Psoas muscle (tissue), 8 donors: ENCODE results near the gene TRMT2A. TPM values are rescaled to one million over a fixed set of nuclear protein-coding genes. Genes with fewer than 3 reads are reported as not detected.

Experiments
- ATAC-seq, 4 donors: fragments of 200-7000 bp; cut with Tn5 transposase; one replicate each; pipeline ENCODE4 v1.9.1; 2020; ENCODE audit warnings: moderate library complexity in 3 of 4, mild to moderate bottlenecking in 2 of 4
- DNase-seq, 2 donors: peaks; one replicate each; pipeline ENCODE4 v3.0.0-alpha.2; 2020
- H3K27ac ChIP-seq: fragments of 200-600 bp; one replicate; pipeline ENCODE4 v1.8.0; 2022
- H3K27me3 ChIP-seq, 3 donors: fragments of 200-600 bp in 1 of 3; one replicate each; pipeline versions ENCODE4 v1.6.1 to v1.8.0; 2013 to 2022; ENCODE audit warnings: low read length in 2 of 3, mild to moderate bottlenecking in 2 of 3, moderate library complexity in 1 of 3; ENCODE audit not compliant: insufficient read depth in 3 of 3
- H3K36me3 ChIP-seq, 2 donors: fragments of 200-600 bp in 1 of 2; one replicate each; pipeline versions ENCODE4 v1.6.1 to v1.8.0; 2013 to 2022; ENCODE audit warnings: low read depth in 1 of 2, mild to moderate bottlenecking in 1 of 2, moderate library complexity in 1 of 2; ENCODE audit not compliant: insufficient read depth in 1 of 2
- H3K4me1 ChIP-seq: fragments of 200-600 bp; one replicate; pipeline ENCODE4 v1.8.0; 2022
- H3K4me3 ChIP-seq: fragments of 200-600 bp; one replicate; pipeline ENCODE4 v1.8.0; 2022; ENCODE audit warnings: mild to moderate bottlenecking
- H3K9me3 ChIP-seq: fragments of 200-600 bp; one replicate; pipeline ENCODE4 v1.8.0; 2022
- WGBS, 3 donors: extraction: QIAGEN DNeasy Blood & Tissue Kit; methylation state at CpG; one replicate each; pipeline versions ENCODE4 v1.1.6 to v1.1.7; 2013; 5-methylcytosine and 5-hydroxymethylcytosine counted together
- intact Hi-C, 2 donors: fragments of 100-400 bp; cut with DNase I; formaldehyde crosslinking; loops; one replicate each; pipeline versions ENCODE4 v1.11.0 to v1.14.2; 2022
- polyA plus RNA-seq, 3 donors: library from polyadenylated mRNA; stranded (reverse); fragments of 200-250 nt; gene quantifications; one replicate each; pipeline ENCODE4 v1.2.3, GENCODE V29; 2013
- total RNA-seq, 4 donors: library from RNA; stranded (reverse); fragmentation: NEBNext Ultra II Directional in 2 of 4; extraction: Animal tissue kit (Norgen Biotek cat#: 25700) in 2 of 4; gene quantifications; one replicate each; pipeline versions ENCODE4 v1.2.1 to v1.2.4, GENCODE V29; 2021 to 2023
- TF ChIP-seq, protein P1 (sequence below): fragments of 200-600 bp; IDR thresholded peaks from one replicate; pipeline ENCODE4 v1.8.0; 2022; ENCODE audit warnings: antibody characterized with exemption
- donor health status: healthy with polysubstance abuse.
- donor health status: DM: no; HTN: no; CAD: no; lungs with moderate emphysema.
- donor health status: Bipolar disorder and iron deficiency.
- donor health status: healthy.
- donor health status: DM: yes; HTN: yes; CAD: no.
- donor health status: DM: no; HTN: no; CAD: no.
- donor health status: DM: no; HTN: no; CAD: no.
- donor health status: DM: yes; HTN: yes; CAD: no.

The TRMT2A gene
- total and polyA plus RNA-seq, 7 donors, result 20.5 to 34.1 (median 26.7) TPM

DNA sequence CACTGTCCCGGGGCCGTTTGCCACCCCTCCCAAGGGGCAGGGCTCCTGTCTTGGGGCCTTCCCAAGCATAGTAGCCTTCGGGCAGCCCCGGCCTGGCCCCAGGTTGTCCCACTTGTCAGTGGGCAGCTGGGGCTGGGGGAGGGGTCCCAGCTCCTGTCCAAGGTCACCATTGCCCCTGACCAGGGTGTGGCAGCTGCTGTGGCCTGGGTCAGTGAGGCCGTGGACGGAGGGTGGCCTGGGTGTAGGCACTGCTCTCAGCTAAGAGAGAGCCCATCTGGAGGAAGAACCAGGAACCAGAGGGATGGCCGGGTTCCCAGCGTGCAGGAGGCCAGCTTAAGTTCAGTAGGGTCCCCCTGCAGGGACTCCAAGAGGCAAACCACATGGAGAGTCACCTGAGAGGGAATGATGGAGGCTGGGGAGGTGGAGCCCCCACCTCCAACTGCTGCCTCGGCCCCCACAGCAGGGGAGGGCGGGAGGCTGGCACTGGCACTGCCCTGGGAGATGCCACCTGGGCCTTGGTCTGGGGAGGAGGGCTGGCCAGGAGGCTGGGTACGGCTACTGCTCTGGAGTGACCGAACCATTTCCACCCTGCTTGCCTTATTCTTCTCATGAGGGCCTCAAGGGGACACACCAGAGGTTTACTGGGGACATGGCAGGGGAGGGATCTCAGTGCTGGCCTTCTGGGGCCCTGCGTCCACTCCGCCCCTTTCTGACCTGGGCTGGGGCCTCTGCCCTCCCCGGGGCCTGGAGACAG lies 40.6 kb upstream of the TRMT2A start:
- 53 to 58% (median 56%) methylated on average over 14 to 15 of the region's 15 CpGs for WGBS, 3 donors
- Histone ChIP-seq H3K36me3 (no peaks in the 10 kb centered on the region), H3K27me3 (no peaks in the 10 kb centered on the region), H3K27ac (no peak overlapping the region), H3K9me3 (no peaks in the 10 kb centered on the region), H3K4me1 (no peaks in the 10 kb centered on the region), H3K4me3 (no peak overlapping the region)
- ATAC-seq (peak in 1 of 4 donors; percentile 14), DNase-seq (no peak)
- TF ChIP-seq, protein P1, sequence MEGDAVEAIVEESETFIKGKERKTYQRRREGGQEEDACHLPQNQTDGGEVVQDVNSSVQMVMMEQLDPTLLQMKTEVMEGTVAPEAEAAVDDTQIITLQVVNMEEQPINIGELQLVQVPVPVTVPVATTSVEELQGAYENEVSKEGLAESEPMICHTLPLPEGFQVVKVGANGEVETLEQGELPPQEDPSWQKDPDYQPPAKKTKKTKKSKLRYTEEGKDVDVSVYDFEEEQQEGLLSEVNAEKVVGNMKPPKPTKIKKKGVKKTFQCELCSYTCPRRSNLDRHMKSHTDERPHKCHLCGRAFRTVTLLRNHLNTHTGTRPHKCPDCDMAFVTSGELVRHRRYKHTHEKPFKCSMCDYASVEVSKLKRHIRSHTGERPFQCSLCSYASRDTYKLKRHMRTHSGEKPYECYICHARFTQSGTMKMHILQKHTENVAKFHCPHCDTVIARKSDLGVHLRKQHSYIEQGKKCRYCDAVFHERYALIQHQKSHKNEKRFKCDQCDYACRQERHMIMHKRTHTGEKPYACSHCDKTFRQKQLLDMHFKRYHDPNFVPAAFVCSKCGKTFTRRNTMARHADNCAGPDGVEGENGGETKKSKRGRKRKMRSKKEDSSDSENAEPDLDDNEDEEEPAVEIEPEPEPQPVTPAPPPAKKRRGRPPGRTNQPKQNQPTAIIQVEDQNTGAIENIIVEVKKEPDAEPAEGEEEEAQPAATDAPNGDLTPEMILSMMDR, result no peak
- intact Hi-C loops, result loop anchor here (1.0 to 2.0 kb wide), 3 partner anchors 111 to 128 kb away; partner anchors contain the start of gene RTN4R (in 1 of the 2)

DNA sequence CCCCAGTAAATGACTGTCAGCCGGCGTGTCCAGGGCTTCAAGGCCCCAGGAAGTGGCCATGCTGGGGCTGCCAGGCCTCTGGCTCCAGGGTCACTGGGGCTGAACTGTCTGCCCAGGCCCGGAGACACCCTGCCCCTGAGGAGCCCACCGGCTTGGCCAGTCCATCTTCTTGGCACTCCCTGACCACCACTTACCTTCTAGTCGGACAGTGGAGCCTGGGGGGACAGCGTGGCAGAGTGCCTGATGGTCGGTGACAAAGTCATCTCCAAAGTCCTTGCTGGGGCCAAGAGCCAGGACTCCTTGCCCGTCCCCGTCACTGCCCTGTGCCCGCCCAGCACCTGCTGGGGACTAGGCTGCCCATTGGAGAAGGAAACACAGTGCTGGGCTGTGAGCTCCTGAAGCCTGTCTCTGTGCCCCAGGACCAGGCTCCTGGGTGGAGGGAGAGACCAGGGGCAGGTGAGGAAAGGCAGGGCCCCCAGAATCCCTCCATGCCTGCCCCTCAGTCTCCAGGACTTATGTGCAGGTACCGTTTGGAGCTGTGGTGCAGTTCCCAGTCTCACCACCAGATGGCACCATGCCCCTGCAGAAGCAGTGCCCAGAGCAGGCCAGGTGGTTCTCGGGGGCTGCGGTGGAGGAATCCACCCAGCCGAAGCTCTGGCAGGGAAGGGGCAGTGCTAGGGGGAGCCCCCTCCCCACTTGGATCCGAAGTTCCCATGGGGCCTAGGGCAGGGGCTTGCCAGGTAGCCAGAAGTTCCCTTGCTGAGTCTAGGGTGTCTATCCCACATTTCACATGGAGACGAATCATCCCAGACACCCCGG lies 39.8 kb upstream of the TRMT2A start:
- ATAC-seq, result peak; percentile 77 to 91 (median 88)

DNA sequence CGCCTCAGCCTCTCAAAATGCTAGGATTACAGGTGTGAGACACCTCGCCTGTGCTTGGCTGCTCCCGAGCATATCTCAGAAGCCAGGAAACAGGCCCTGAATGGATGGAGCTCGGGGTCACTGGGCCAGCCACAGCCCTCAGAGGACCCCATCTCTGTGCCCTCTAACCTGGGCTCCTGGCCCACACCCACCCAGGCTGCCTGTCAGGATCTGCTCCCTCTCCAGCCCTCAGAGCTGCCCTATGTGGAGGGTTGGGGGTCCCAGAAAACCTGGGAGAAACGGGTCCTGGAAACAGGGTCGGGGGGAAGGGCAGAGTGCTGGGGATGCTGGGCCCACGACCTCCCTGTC lies 39.0 kb upstream of the TRMT2A start:
- WGBS, 3 donors, result 59 to 70% (median 64%) methylated on average over 7 of the region's 7 CpGs
- no peak for ATAC-seq
- Histone ChIP-seq H3K27ac (no peak overlapping the region), H3K4me1 (no peaks in the 10 kb centered on the region), H3K4me3 (no peak overlapping the region), H3K9me3 (no peaks in the 10 kb centered on the region), H3K36me3 (no peaks in the 10 kb centered on the region), H3K27me3 (no peaks in the 10 kb centered on the region)
- intact Hi-C loops, result loop anchor here in 1 of 2 donors (2.0 kb wide), 1 partner anchor 129 kb away; no protein-coding TSS in a partner anchor
- DNase-seq, result no peak
- TF ChIP-seq, protein P1, result no peak

More for the DNA sequence above, 39.8 kb upstream of the TRMT2A start:
- no peaks in the 10 kb centered on the region for H3K9me3 ChIP-seq
- H3K27ac ChIP-seq, result no peak overlapping the region
- peak; percentile 79 to 89 for DNase-seq
- no peak overlapping the region for H3K4me3 ChIP-seq
- no peaks in the 10 kb centered on the region for H3K36me3 ChIP-seq
- WGBS, 3 donors, result 33 to 39% (median 35%) methylated on average over 17 of the region's 17 CpGs
- H3K27me3 ChIP-seq, result no peaks in the 10 kb centered on the region
- intact Hi-C loops, result loop anchor here (1.0 to 2.0 kb wide), 3 partner anchors 111 to 128 kb away; partner anchors contain the start of gene RTN4R (in 1 of the 2)
- TF ChIP-seq, protein P1, result peak; percentile 99
- no peaks in the 10 kb centered on the region for H3K4me1 ChIP-seq

DNA sequence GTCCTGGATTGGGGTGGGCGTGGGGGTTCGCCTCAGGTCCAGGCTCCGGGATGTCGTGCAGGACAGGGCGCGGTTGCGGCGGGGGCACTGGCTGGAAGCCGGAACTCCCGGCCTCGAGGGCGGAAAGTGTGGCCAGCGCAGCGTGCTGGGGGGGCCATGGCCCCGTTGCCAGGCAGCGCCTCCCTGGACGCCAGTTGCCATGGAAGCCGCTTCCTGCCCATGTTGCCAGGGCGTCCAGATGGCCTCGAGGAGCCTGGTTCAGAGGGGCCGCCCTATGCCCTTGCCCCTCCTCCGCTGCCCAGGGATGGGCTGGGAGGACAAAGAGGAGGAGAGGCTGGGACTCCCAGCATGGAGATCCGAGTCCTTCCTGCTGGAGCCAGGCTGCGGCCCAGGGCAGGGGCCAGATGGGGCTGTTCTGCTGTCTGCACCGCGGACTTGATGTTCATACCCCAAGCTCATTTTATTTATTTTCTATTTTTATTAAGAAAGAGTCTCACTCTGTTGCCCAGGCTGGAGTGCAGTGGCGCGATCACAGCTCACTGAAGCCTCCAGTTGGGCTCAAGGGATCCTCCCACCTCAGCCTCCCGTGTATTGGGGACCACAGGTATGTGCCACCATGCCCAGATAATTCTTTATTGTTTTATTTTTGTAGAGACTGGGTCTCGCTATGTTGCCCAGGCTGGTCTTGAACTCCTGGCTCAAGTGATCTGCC lies 38.5 kb upstream of the TRMT2A start:
- 34 to 51% (median 42%) methylated on average over 30 of the region's 30 CpGs for WGBS, 3 donors
- TF ChIP-seq, protein P1, result no peak
- no peaks in the 10 kb centered on the region for H3K9me3 ChIP-seq
- peak in 3 of 4 donors; percentile 19 to 24 (median 24) for ATAC-seq
- no peaks in the 10 kb centered on the region for H3K4me1 ChIP-seq
- no peak overlapping the region for H3K27ac ChIP-seq
- no peaks in the 10 kb centered on the region for H3K27me3 ChIP-seq
- intact Hi-C loops, result loop anchor here in 1 of 2 donors (2.0 kb wide), 1 partner anchor 129 kb away; no protein-coding TSS in a partner anchor
- H3K36me3 ChIP-seq, result no peaks in the 10 kb centered on the region
- DNase-seq, result peak; percentile 55 to 72
- no peak overlapping the region for H3K4me3 ChIP-seq
